ENCODE results near the gene SHISA5. TPM values are rescaled to one million over a fixed set of nuclear protein-coding genes. Genes with fewer than 3 reads are reported as not detected.
A peak's percentile ranks its signal among the peaks of the same experiment; 100 is the strongest.

The SHISA5 gene
- polyA plus RNA-seq, 3 donors = 147 to 266 (median 242) TPM

GRCh38 chr3:48439820-48440589 lies 64.0 kb downstream of the SHISA5 start, which contains the start of the genes CCDC51 and TMA7:
TSS of gene CCDC51 (minus strand) at chr3:48440119. CDS start at chr3:48435128, 4,991 bp downstream.
TSS of gene TMA7 (plus strand) at chr3:48440257. CDS start at chr3:48440297, 40 bp downstream.
- DNase-seq = peak; percentile 95 to 98 (median 96)
- H2AFZ ChIP-seq (ENCODE audit: insufficient read depth, low read depth, low read length, poor library complexity, severe bottlenecking) = peak within 1 kb of the TSS; percentile 86
- Mint-ChIP-seq H3K36me3 (peaks cover 12 to 34% of the 10 kb centered on the region in 2 donors), H3K27me3 (ENCODE audit: low read depth in 3 of 3) (peaks cover 0 to 3% (median 0%) of the 10 kb centered on the region in 3 donors), H3K9me3 (no peaks in the 10 kb centered on the region), H3K4me1 (peaks cover 33% of the 10 kb centered on the region), H3K4me3 (peak within 1 kb of the TSS; percentile 98 to 99), H3K27ac (peak within 1 kb of the TSS; percentile 93 to 99 (median 98))
- 0% methylated on average over 54 of the region's 54 CpGs for WGBS (ENCODE audit: insufficient coverage)
- intact Hi-C loops (cut with micrococcal nuclease) = loop anchor here (5.0 to 10.0 kb wide), 5 partner anchors 38 to 1155 kb away; partner anchors contain the start of genes CDC25A (in 1 of the 2), KIF9 (in 1 of the 2), KLHL18 (in 1 of the 2) and SMARCC1 (in 1 of the 2)
- H3K36me3 ChIP-seq (replicated peaks in 1 of 2; ENCODE audit: control insufficient read depth in 1 of 2, insufficient read depth in 2 of 2, low read length in 2 of 2) = peaks cover 15 to 34% of the 10 kb centered on the region in 2 donors
- H3K79me2 ChIP-seq (ENCODE audit: insufficient read depth, low read length) = peaks cover 49% of the 10 kb centered on the region
- H3K9ac ChIP-seq (ENCODE audit: insufficient read depth, low read length, poor library complexity, severe bottlenecking) = peak within 1 kb of the TSS; percentile 91
- H3K4me3 ChIP-seq (replicated peaks in 1 of 3; ENCODE audit: low read depth in 2 of 3, low read length in 3 of 3) = peak within 1 kb of the TSS; percentile 81 to 86 (median 84)
- H4K20me1 ChIP-seq (ENCODE audit: insufficient read depth, low read length) = peaks cover 4% of the 10 kb centered on the region
- H3K27me3 ChIP-seq (ENCODE audit: control insufficient read depth in 2 of 2, insufficient read depth in 2 of 2, low read length in 2 of 2) = no peaks in the 10 kb centered on the region
- no peak for TF ChIP-seq CTCF (IDR thresholded peaks at IDR 0.05)
- peak within 1 kb of the TSS; percentile 83 for H3K4me2 ChIP-seq (replicated peaks; ENCODE audit: extremely low read depth, low read length, poor library complexity, severe bottlenecking)
- peaks cover 25 to 40% of the 10 kb centered on the region in 2 donors for H3K4me1 ChIP-seq (ENCODE audit: control insufficient read depth in 1 of 2, insufficient read depth in 2 of 2, low read length in 2 of 2)
- H3K27ac ChIP-seq (ENCODE audit: low read depth in 1 of 2, low read length in 2 of 2) = peak within 1 kb of the TSS; percentile 77 to 97
- H3K9me3 ChIP-seq (replicated peaks in 1 of 2; ENCODE audit: control insufficient read depth in 1 of 2, insufficient read depth in 1 of 2, low read length in 2 of 2) = no peaks in the 10 kb centered on the region

DNA sequence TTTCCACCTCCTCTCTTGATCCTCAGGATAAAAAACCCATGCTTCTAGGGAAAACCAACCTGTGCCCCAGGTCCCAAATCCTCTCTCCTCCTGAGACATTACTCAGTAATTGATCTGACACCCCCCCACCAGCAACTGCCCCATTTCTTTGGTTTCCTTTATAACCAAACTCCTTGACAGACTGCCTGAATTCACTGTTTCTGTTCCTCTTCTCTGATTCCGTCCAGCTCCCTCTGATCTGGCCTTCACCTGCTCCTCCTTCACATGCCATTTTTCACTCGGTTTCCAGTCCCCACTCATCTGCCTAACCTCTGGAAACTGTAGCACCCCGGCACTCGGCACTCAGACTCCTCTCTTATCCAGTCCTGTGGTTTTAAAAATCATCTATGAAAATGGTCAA lies 66.2 kb downstream of the SHISA5 start:
- peaks cover 0 to 3% (median 0%) of the 10 kb centered on the region in 3 donors for H3K27me3 Mint-ChIP-seq (ENCODE audit: low read depth in 3 of 3)
- H3K36me3 Mint-ChIP-seq = peaks cover 23 to 32% of the 10 kb centered on the region in 2 donors
- peaks cover 13 to 33% of the 10 kb centered on the region in 2 donors for H3K36me3 ChIP-seq (replicated peaks in 1 of 2; ENCODE audit: control insufficient read depth in 1 of 2, insufficient read depth in 2 of 2, low read length in 2 of 2)
- H3K27ac Mint-ChIP-seq = peak overlapping the region in 3 of 7 donors; percentile 20 to 44 (median 31)
- H3K4me1 Mint-ChIP-seq = peaks cover 38% of the 10 kb centered on the region
- DNase-seq = no peak
- H3K4me3 ChIP-seq (replicated peaks in 1 of 3; ENCODE audit: low read depth in 2 of 3, low read length in 3 of 3) = no peak overlapping the region
- no peak for TF ChIP-seq CTCF (IDR thresholded peaks at IDR 0.05)
- H3K9ac ChIP-seq (ENCODE audit: insufficient read depth, low read length, poor library complexity, severe bottlenecking) = no peak overlapping the region
- H3K4me2 ChIP-seq (replicated peaks; ENCODE audit: extremely low read depth, low read length, poor library complexity, severe bottlenecking) = no peak overlapping the region
- no peak overlapping the region for H3K4me3 Mint-ChIP-seq
- intact Hi-C loops (cut with micrococcal nuclease) = loop anchor here (2.0 to 10.0 kb wide), 3 partner anchors 36 to 243 kb away; no protein-coding TSS in a partner anchor
- peaks cover 3% of the 10 kb centered on the region for H4K20me1 ChIP-seq (ENCODE audit: insufficient read depth, low read length)
- H3K79me2 ChIP-seq (ENCODE audit: insufficient read depth, low read length) = peaks cover 46% of the 10 kb centered on the region
- H2AFZ ChIP-seq (ENCODE audit: insufficient read depth, low read depth, low read length, poor library complexity, severe bottlenecking) = no peak overlapping the region
- peaks cover 25 to 40% of the 10 kb centered on the region in 2 donors for H3K4me1 ChIP-seq (ENCODE audit: control insufficient read depth in 1 of 2, insufficient read depth in 2 of 2, low read length in 2 of 2)
- no peak overlapping the region for H3K27ac ChIP-seq (ENCODE audit: low read depth in 1 of 2, low read length in 2 of 2)
- no peaks in the 10 kb centered on the region for H3K9me3 Mint-ChIP-seq
- 0% methylated on average over 1 of the region's 4 CpGs for WGBS (ENCODE audit: insufficient coverage)
- H3K27me3 ChIP-seq (ENCODE audit: control insufficient read depth in 2 of 2, insufficient read depth in 2 of 2, low read length in 2 of 2) = no peaks in the 10 kb centered on the region
- no peaks in the 10 kb centered on the region for H3K9me3 ChIP-seq (replicated peaks in 1 of 2; ENCODE audit: control insufficient read depth in 1 of 2, insufficient read depth in 1 of 2, low read length in 2 of 2)

Data from CD14-positive monocyte (primary cell).